OCI-LY3 (cell line): ENCODE results near the gene BMPR2.

Source experiments
- EZH2phosphoT487 ChIP-seq: fragments of 200-600 bp; shearing (Covaris generic); IDR thresholded peaks from 2 replicates; pipeline ENCODE4 v1.6.1; 2018; ENCODE audit warnings: antibody characterized with exemption, mixed run types, low read depth
- TF ChIP-seq, protein P1 (sequence below): fragments of 200-600, 300-600 bp; sonication (generic); IDR thresholded peaks from 2 replicates; pipeline ENCODE4 v1.5.1; 2014; ENCODE audit warnings: antibody characterized with exemption, low read length, low read depth

GRCh38 chr2:202548240-202548639, 172.1 kb downstream of the BMPR2 start:
- TF ChIP-seq, protein P1, sequence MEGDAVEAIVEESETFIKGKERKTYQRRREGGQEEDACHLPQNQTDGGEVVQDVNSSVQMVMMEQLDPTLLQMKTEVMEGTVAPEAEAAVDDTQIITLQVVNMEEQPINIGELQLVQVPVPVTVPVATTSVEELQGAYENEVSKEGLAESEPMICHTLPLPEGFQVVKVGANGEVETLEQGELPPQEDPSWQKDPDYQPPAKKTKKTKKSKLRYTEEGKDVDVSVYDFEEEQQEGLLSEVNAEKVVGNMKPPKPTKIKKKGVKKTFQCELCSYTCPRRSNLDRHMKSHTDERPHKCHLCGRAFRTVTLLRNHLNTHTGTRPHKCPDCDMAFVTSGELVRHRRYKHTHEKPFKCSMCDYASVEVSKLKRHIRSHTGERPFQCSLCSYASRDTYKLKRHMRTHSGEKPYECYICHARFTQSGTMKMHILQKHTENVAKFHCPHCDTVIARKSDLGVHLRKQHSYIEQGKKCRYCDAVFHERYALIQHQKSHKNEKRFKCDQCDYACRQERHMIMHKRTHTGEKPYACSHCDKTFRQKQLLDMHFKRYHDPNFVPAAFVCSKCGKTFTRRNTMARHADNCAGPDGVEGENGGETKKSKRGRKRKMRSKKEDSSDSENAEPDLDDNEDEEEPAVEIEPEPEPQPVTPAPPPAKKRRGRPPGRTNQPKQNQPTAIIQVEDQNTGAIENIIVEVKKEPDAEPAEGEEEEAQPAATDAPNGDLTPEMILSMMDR = no peak
- no peak for TF ChIP-seq EZH2phosphoT487
